Osteoblast (primary cell): ENCODE results near the gene TAL2. TPM values are rescaled to one million over a fixed set of nuclear protein-coding genes. Genes with fewer than 3 reads are reported as not detected.
"Not testable (repeated sequence)": the region's sequence is repeated elsewhere in the genome, so short reads cannot be mapped to it uniquely, and the experiment has no call there.

Source experiments
- DNase-seq: peaks from one replicate; pipeline ENCODE4 v3.0.0; 2011; ENCODE audit warnings: low spot score, mixed read lengths; ENCODE audit not compliant: insufficient read length; ENCODE audit errors: missing footprints
- H2AFZ ChIP-seq: 2 replicates; pipeline ENCODE4 v1.6.0; 2011; ENCODE audit warnings: mild to moderate bottlenecking, low read length
- H3K27ac ChIP-seq: 2 replicates; pipeline ENCODE4 v1.5.1; 2011; ENCODE audit warnings: mild to moderate bottlenecking, low read depth, low read length, moderate library complexity
- H3K27me3 ChIP-seq: 2 replicates; pipeline ENCODE4 v1.6.0; 2012; ENCODE audit warnings: mild to moderate bottlenecking, control low read depth, inconsistent platforms, low read length, moderate library complexity; ENCODE audit not compliant: insufficient read depth
- H3K36me3 ChIP-seq: 2 replicates; pipeline ENCODE4 v1.5.1; 2011; ENCODE audit warnings: mild to moderate bottlenecking, low read length, control low read depth, moderate library complexity; ENCODE audit not compliant: insufficient read depth
- H3K4me1 ChIP-seq: 2 replicates; pipeline ENCODE4 v1.5.1; 2011; ENCODE audit warnings: mild to moderate bottlenecking, low read length, control low read depth, moderate library complexity; ENCODE audit not compliant: insufficient read depth
- H3K4me2 ChIP-seq: 2 replicates; pipeline ENCODE4 v1.6.0; 2011; ENCODE audit warnings: mild to moderate bottlenecking, low read length; ENCODE audit not compliant: insufficient read depth
- H3K4me3 ChIP-seq: fragments of 200-600 bp; sonication (generic); 3 replicates; pipeline ENCODE4 v1.5.1; 2012; ENCODE audit warnings: mild to moderate bottlenecking, low read length, inconsistent platforms; ENCODE audit not compliant: insufficient read depth
- H3K79me2 ChIP-seq: 2 replicates; pipeline ENCODE4 v1.6.0; 2012; ENCODE audit warnings: mild to moderate bottlenecking, low read length, control low read depth, inconsistent platforms; ENCODE audit not compliant: insufficient read depth
- H3K9me3 ChIP-seq: 2 replicates; pipeline ENCODE4 v1.5.1; 2011; ENCODE audit warnings: low read depth, low read length, control low read depth
- H4K20me1 ChIP-seq: 2 replicates; pipeline ENCODE4 v1.6.0; 2012; ENCODE audit warnings: mild to moderate bottlenecking, low read length, control low read depth; ENCODE audit not compliant: insufficient read depth
- total RNA-seq: library from RNA; depleted of rRNA; stranded (reverse); fragments of >200 nt; gene quantifications from 2 replicates; pipeline ENCODE4 v1.2.3, GENCODE V29; 2012
- TF ChIP-seq, protein P1 (sequence below): IDR thresholded peaks from 2 replicates; pipeline ENCODE4 v1.5.1; 2011; ENCODE audit warnings: mild to moderate bottlenecking, low read depth, low read length, moderate library complexity; ENCODE audit errors: extremely low read depth

The TAL2 gene
- total RNA-seq, 1 donor = 0.36 TPM

DNA sequence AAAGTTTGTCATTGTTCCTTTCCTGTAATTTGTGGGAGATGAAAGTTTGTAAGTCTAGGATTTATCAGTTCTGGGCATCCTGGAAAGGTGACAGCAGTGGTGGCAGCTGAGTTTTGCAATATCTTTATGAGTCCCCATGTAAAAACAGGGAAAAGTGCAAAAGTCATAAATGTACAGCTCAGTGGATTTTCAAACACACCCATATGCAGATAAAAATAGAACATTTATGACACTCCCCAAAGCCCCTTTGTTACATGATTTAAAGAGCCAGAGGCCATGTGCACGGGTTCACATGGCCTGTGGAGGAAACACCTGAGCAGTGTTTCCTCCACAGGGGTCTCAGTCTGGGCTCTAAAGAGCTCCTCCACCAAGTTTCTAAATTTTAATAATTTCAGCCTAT lies 38.4 kb downstream of the TAL2 start:
- peaks cover 13% of the 10 kb centered on the region for H3K79me2 ChIP-seq
- no peak overlapping the region for H3K4me3 ChIP-seq

DNA sequence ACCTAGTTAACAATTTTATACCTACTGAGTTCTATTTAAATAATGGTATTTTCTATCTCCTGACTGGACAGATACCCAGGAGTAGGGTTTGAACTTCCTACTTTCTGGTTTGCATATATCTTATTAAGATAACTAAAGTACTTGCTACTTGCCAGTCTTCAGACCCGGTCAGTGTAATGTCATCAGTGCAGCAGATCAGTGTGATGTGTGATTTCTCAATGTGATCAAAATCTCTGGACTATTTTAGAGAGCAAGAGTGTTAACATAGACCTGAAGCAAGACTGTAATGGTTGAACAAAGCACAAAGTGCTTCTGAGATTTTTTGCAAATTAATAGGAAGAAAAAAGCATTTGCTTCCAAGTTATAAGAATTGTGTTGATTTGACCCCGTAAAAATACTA lies 38.9 kb downstream of the TAL2 start:
- Histone ChIP-seq H3K36me3 (no peaks in the 10 kb centered on the region), H3K27me3 (no peaks in the 10 kb centered on the region), H3K4me2 (no peak overlapping the region), H3K4me3 (no peak overlapping the region), H2AFZ (no peak overlapping the region), H3K4me1 (no peaks in the 10 kb centered on the region), H4K20me1 (no peaks in the 10 kb centered on the region), H3K79me2 (peaks cover 11% of the 10 kb centered on the region), H3K9me3 (no peaks in the 10 kb centered on the region), H3K27ac (no peak overlapping the region)
- TF ChIP-seq, protein P1, sequence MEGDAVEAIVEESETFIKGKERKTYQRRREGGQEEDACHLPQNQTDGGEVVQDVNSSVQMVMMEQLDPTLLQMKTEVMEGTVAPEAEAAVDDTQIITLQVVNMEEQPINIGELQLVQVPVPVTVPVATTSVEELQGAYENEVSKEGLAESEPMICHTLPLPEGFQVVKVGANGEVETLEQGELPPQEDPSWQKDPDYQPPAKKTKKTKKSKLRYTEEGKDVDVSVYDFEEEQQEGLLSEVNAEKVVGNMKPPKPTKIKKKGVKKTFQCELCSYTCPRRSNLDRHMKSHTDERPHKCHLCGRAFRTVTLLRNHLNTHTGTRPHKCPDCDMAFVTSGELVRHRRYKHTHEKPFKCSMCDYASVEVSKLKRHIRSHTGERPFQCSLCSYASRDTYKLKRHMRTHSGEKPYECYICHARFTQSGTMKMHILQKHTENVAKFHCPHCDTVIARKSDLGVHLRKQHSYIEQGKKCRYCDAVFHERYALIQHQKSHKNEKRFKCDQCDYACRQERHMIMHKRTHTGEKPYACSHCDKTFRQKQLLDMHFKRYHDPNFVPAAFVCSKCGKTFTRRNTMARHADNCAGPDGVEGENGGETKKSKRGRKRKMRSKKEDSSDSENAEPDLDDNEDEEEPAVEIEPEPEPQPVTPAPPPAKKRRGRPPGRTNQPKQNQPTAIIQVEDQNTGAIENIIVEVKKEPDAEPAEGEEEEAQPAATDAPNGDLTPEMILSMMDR = no peak
- DNase-seq = no peak

More for the DNA sequence above, 38.4 kb downstream of the TAL2 start:
- no peaks in the 10 kb centered on the region for H4K20me1 ChIP-seq
- TF ChIP-seq, protein P1 = no peak
- no peak for DNase-seq
- H3K27ac ChIP-seq = no peak overlapping the region
- H3K4me1 ChIP-seq = no peaks in the 10 kb centered on the region
- H3K9me3 ChIP-seq = no peaks in the 10 kb centered on the region
- H2AFZ ChIP-seq = no peak overlapping the region
- H3K27me3 ChIP-seq = no peaks in the 10 kb centered on the region
- H3K4me2 ChIP-seq = no peak overlapping the region
- H3K36me3 ChIP-seq = no peaks in the 10 kb centered on the region

DNA sequence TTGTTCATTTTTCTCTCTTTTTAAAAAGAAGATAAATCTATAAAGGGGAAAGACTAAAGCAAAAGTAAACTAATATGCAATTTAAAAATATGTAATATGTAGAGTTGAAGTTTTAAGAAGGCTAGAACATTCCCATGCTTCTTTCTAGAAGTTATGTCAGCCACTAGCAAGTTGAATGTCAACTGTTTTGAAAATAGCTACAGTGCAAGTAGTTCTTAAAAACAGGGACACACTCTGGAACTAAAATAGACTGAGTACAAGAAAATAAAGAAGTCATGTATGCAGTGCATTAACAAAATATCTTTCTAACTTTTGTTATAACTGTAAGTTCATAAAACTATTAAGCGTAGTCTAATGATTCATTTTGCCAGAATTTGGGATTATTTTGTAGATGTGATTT lies 40.0 kb downstream of the TAL2 start:
- H3K79me2 ChIP-seq = peaks cover 7% of the 10 kb centered on the region
- DNase-seq = no peak
- H2AFZ ChIP-seq = no peak overlapping the region
- H3K4me3 ChIP-seq = no peak overlapping the region
- H3K9me3 ChIP-seq = no peaks in the 10 kb centered on the region
- no peaks in the 10 kb centered on the region for H3K36me3 ChIP-seq
- H4K20me1 ChIP-seq = no peaks in the 10 kb centered on the region
- TF ChIP-seq, protein P1 = no peak
- no peak overlapping the region for H3K27ac ChIP-seq
- no peak overlapping the region for H3K4me2 ChIP-seq
- H3K27me3 ChIP-seq = no peaks in the 10 kb centered on the region
- H3K4me1 ChIP-seq = no peaks in the 10 kb centered on the region

GRCh38 chr9:105703638-105704037 lies 41.4 kb downstream of the TAL2 start:
- not testable (repeated sequence) for H3K27ac ChIP-seq, DNase-seq, H4K20me1 ChIP-seq, H3K4me1 ChIP-seq, H2AFZ ChIP-seq, H3K9me3 ChIP-seq, H3K36me3 ChIP-seq, H3K4me2 ChIP-seq, H3K27me3 ChIP-seq, H3K4me3 ChIP-seq, H3K79me2 ChIP-seq

DNA sequence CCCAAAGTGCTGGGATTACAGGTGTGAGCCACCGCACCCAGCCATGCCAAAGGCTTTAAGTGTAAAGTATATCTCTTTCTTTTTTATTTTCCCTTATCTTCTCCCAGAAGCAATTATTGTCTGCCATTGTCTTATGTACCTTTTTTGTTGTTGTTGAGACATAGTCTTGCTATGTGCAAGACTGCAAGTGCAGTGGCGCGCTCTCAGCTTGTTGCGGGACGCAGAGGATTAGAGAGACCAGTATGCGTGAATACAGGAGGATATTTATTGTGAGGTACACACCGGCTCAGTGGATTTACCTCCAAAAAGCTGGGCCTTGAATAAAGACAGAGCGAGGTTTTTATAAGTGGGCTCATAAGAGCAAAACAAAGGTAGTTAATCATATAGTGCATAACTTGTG lies 43.9 kb downstream of the TAL2 start:
- no peaks in the 10 kb centered on the region for H3K9me3 ChIP-seq
- no peak for DNase-seq
- TF ChIP-seq, protein P1 = no peak
- H2AFZ ChIP-seq = no peak overlapping the region
- no peaks in the 10 kb centered on the region for H3K36me3 ChIP-seq
- H3K79me2 ChIP-seq = no peaks in the 10 kb centered on the region
- no peaks in the 10 kb centered on the region for H3K27me3 ChIP-seq
- no peaks in the 10 kb centered on the region for H3K4me1 ChIP-seq
- no peaks in the 10 kb centered on the region for H4K20me1 ChIP-seq
- H3K27ac ChIP-seq = no peak overlapping the region
- no peak overlapping the region for H3K4me3 ChIP-seq
- H3K4me2 ChIP-seq = no peak overlapping the region
